Measurements from ENCODE around the gene ADRB1.

GRCh38 chr10:114094795-114095194 lies 51.1 kb downstream of the ADRB1 start:
- no peak for TF ChIP-seq CTCF (IDR thresholded peaks at IDR 0.05; ENCODE audit: poor library complexity)
- TF ChIP-seq EZH2 (IDR thresholded peaks at IDR 0.05; ENCODE audit: borderline replicate concordance) = no peak

Data from hepatocyte (in vitro differentiated cells).